HepG2 (cell line): Measurements from ENCODE around the gene PRKG1. TPM values are rescaled to one million over a fixed set of nuclear protein-coding genes. Genes with fewer than 3 reads are reported as not detected.
A peak's percentile ranks its signal among the peaks of the same experiment; 100 is the strongest.

Source experiments
- ATAC-seq: fragments of 200-7000 bp; cut with Tn5 transposase; 3 replicates; pipeline ENCODE4 v1.9.1; 2020; ENCODE audit warnings: mild to moderate bottlenecking, moderate library complexity
- BruUV-seq: library from RNA; stranded (reverse); fragments of 400-500 nt; replicated peaks from 2 replicates; lab custom pipeline; 2021; lab: Mats Ljungman, UMichigan
- CTCF ChIA-PET: fragments of 300-600 bp; formaldehyde crosslinking; extraction: SDS; loops from one replicate; lab custom pipeline; 2021; ENCODE audit warnings: low total read pairs, inconsistent platforms, low intra/inter-chr PET ratio; lab: Yijun Ruan, JAX
- POLR2A ChIA-PET: fragments of 350-600 bp; sonication (Branson Sonifier 250); formaldehyde crosslinking; loops from one replicate; lab custom pipeline; 2020; ENCODE audit warnings: antibody characterized with exemption, inconsistent platforms; lab: Yijun Ruan, JAX
- DNase-seq: peaks from one replicate; pipeline ENCODE4 v3.0.0-alpha.2; 2015; ENCODE audit warnings: low spot score
- FAIRE-seq: peaks from 3 replicates; lab custom pipeline; 2011; peaks lifted over from hg19 to GRCh38; lab: Jason Lieb, UNC
- H2AFZ ChIP-seq: one replicate; pipeline ENCODE4 v1.6.1; 2011; ENCODE audit warnings: low read length, inconsistent platforms
- H3K27ac ChIP-seq: fragments of 300-600 bp; 3 replicates; pipeline ENCODE4 v1.8.0; 2011; ENCODE audit warnings: mixed run types, mild to moderate bottlenecking, mixed read lengths, low read length, inconsistent platforms; ENCODE audit not compliant: insufficient read depth; ENCODE audit errors: extremely low read length
- H3K27me3 ChIP-seq, 2 experiments: fragments of 200-600 bp in 1 of 2; 2 replicates in 1 of 2; 3 replicates in 1 of 2; pipeline versions ENCODE4 v1.6.0 to v1.8.0; 2011; ENCODE audit warnings: low read length in 2 of 2, mild to moderate bottlenecking in 2 of 2, moderate library complexity in 2 of 2, inconsistent platforms in 1 of 2; ENCODE audit not compliant: insufficient read depth in 2 of 2, control insufficient read depth in 1 of 2
- H3K36me3 ChIP-seq, 2 experiments: fragments of 200-600 bp in 1 of 2; replicated peaks in 1 of 2; 2 replicates in 1 of 2; 3 replicates in 1 of 2; pipeline versions ENCODE4 v1.5.1 to v1.8.0; 2011; ENCODE audit warnings: low read length in 2 of 2, inconsistent platforms in 1 of 2; ENCODE audit not compliant: insufficient read depth in 2 of 2, control insufficient read depth in 1 of 2
- H3K4me1 ChIP-seq: 2 replicates; pipeline ENCODE4 v1.5.1; 2012; ENCODE audit warnings: low read length, inconsistent platforms; ENCODE audit not compliant: insufficient read depth
- H3K4me2 ChIP-seq: 2 replicates; pipeline ENCODE4 v1.6.0; 2011; ENCODE audit warnings: low read depth, low read length, inconsistent platforms
- H3K4me3 ChIP-seq, 3 experiments: fragments of 200-600 bp in 1 of 3; sonication (generic), shearing (Covaris generic) in 1 of 3; replicated peaks in 1 of 3; 2 replicates each; pipeline ENCODE4 v1.5.1; 2011 to 2016; ENCODE audit warnings: low read length in 3 of 3, inconsistent platforms in 2 of 3, low read depth in 2 of 3, mild to moderate bottlenecking in 2 of 3, control low read depth in 1 of 3, mixed read lengths in 1 of 3; ENCODE audit not compliant: insufficient read depth in 1 of 3
- H3K79me2 ChIP-seq: one replicate; pipeline ENCODE4 v1.6.1; 2011; ENCODE audit warnings: low read length, inconsistent platforms; ENCODE audit not compliant: insufficient read depth
- H3K9ac ChIP-seq: 2 replicates; pipeline ENCODE4 v1.6.0; 2011; ENCODE audit warnings: mild to moderate bottlenecking, low read depth, low read length, inconsistent platforms; ENCODE audit not compliant: insufficient read depth
- H3K9me3 ChIP-seq: 2 replicates; pipeline ENCODE4 v1.5.1; 2012; ENCODE audit warnings: mild to moderate bottlenecking, low read length
- H4K20me1 ChIP-seq: 2 replicates; pipeline ENCODE4 v1.6.0; 2011; ENCODE audit warnings: inconsistent platforms, mild to moderate bottlenecking, low read length, moderate library complexity; ENCODE audit not compliant: insufficient read depth
- NFE2L1 ChIP-seq: sonication (generic); formaldehyde crosslinking; IDR thresholded peaks from 2 replicates; pipeline ENCODE4 v1.4.0; 2020; ENCODE audit warnings: missing genetic modification reagents, mild to moderate bottlenecking, borderline replicate concordance
- TCF7 ChIP-seq: sonication (generic); IDR thresholded peaks from 2 replicates; pipeline ENCODE4 v1.6.1; 2016; ENCODE audit warnings: antibody characterized with exemption, low read depth
- WGBS: methylation state at CpG from one replicate; pipeline ENCODE4 v1.1.6; 2017; ENCODE audit warnings: low lambda C conversion rate; 5-methylcytosine and 5-hydroxymethylcytosine counted together
- in situ Hi-C: cut with HindIII; loops from 2 replicates; pipeline ENCODE4 v1.10.0; 2017; ENCODE audit warnings: low pct_unique_long_range_greater_than_20kb; ENCODE audit not compliant: extremely low pct_ligation_motif_present
- intact Hi-C: fragments of 100-400 bp; cut with micrococcal nuclease; formaldehyde crosslinking; loops from one replicate; pipeline ENCODE4 v1.10.0; 2022; ENCODE audit not compliant: unreplicated experiment
- polyA plus RNA-seq, 8 experiments: library from polyadenylated mRNA; depleted of rRNA in 3 of 8; stranded (reverse) in 7 of 8; unstranded in 1 of 8; fragments of >200 nt; fragmentation: Illumina TruSeq in 4 of 8; extraction: Trizol in 4 of 8; gene quantifications; 2 replicates each; pipeline versions ENCODE4 v1.2.1 to v1.2.3, GENCODE V29; 2011 to 2016; ENCODE audit warnings: low read depth in 4 of 8, missing spikeins in 1 of 8, mixed read lengths in 1 of 8; ENCODE audit not compliant: insufficient read depth in 1 of 8
- total RNA-seq, 5 experiments: library from RNA; depleted of rRNA; stranded (reverse); fragments of >200 nt; fragmentation: Illumina TruSeq; extraction: Trizol; gene quantifications; 2 replicates each; pipeline ENCODE4 v1.2.3, GENCODE V29; 2016; ENCODE audit warnings: low read depth in 1 of 5
- TF ChIP-seq, protein P1 (sequence below): IDR thresholded peaks from 2 replicates; pipeline ENCODE4 v1.6.1; 2016; ENCODE audit warnings: low read depth, control low read depth
- TF ChIP-seq, protein P2 (sequence below): sonication (generic); formaldehyde crosslinking; IDR thresholded peaks from 2 replicates; pipeline ENCODE4 v1.5.0; 2020; ENCODE audit warnings: mild to moderate bottlenecking, missing genetic modification reagents, borderline replicate concordance

Gene PRKG1
- total and polyA plus RNA-seq, 2 of the 13 experiments (the other 11 are each of a cell fraction or from before 2014, with no cell fraction given) = 0.01 TPM; not detected in 1

DNA sequence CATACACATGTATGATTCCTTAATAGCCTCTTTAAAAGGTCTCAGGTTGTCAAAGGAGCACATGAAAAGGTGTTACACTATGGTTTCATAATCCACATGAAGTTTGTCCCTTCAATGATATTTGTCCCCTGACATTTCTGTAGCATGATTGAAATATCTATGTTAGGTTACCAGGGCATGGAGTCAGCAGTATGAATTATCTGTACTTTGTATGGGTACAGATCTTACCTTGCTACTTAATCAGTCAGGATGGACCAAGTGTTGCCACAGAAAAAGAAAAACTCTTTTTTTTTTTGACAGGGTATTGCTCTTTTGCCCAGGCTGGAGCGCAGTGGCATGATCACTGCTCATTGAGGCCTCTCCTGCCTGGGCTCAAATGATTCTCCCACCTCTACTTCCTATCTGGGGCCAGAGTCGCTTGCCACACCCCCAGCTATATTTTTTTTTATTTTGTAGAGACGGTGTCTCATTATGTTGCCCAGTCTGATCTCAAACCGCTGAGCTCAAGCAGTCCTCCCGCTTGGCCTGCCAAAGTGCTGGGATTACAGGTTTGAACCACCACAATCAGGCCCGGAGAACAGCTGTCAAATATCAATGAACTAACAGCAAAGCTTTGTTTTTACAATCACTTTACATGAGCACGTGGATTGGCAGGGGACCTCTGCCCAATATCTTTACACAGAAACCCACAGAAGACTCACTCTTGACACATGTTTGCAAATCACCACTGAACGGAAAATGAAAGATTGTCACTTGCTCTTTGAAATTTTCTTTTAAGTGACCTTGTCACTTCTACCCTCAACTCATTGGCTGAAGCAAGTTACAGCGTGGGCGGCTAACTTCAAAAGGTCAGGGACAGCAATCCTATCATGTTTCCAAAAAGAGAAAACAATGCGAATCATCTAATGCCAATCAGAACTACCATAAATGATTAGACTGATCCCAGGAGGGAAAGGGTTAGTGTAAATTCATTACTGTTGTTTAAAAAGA lies 140.2 kb downstream of the PRKG1 start:
- no peaks in the 10 kb centered on the region for H4K20me1 ChIP-seq
- no peak overlapping the region for H3K4me2 ChIP-seq
- intact Hi-C loops = no loop called here
- no peaks in the 10 kb centered on the region; a peak in 1 of 5 replicates for H3K27me3 ChIP-seq
- ChIA-PET POLR2A (no interaction called here), CTCF (no interaction called here)
- FAIRE-seq = no peak
- no peaks in the 10 kb centered on the region for H3K4me1 ChIP-seq
- BruUV-seq = no TSS peak
- no peak overlapping the region for H3K9ac ChIP-seq
- DNase-seq = peak; percentile 13
- H3K4me3 ChIP-seq = no peak overlapping the region
- no peaks in the 10 kb centered on the region for H3K9me3 ChIP-seq
- H3K36me3 ChIP-seq = no peaks in the 10 kb centered on the region
- no peak overlapping the region for H3K27ac ChIP-seq
- H3K79me2 ChIP-seq = no peaks in the 10 kb centered on the region
- in situ Hi-C loops = no loop called here
- no peak overlapping the region for H2AFZ ChIP-seq
- peak; percentile 14; the same call in 1 of the 2 replicates for TF ChIP-seq TCF7
- no peak for TF ChIP-seq NFE2L1 (CRISPR knock-in tag)
- 10% methylated on average over 11 of the region's 11 CpGs for WGBS
- ATAC-seq = no peak

DNA sequence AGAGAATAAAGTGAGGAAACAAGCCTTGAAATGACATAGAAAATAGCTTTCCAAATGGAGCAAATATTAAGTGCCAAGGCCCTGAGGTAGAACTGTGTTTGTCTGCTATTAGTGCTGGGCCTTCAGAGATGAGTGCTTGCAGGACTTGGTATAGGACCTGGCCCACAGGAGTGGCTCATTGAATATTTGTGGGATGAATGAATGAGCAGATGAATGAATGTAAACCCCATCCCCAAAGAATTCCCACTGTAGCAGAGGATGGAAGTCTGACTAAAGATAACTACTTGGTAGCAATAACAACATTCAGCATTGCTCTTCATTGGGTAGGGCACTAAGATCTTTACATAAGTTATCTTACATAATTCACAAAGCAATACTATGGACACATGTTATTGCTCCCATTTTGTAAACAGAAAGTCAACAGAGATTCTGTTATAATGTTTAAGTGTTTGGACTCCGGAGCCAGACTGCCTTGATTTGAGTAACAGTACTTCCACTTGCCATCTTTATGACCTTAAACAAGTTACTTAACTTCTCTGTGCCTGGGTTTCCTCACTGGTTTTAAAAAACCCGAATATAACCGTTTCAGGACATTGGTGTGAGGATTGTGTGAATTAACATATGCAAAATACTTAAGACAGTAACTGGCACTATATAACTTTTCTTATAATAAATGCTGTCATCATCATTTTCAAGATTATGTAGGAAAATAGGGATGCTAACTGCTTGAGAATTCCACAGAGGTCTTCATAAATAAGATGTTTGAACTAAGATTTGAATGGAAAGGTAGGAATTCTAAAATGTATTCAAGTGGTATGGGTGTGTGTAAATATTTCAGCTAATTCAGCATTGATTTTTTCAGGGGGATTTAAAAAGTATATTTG lies 141.9 kb downstream of the PRKG1 start:
- H3K27ac ChIP-seq = no peak overlapping the region
- WGBS = 0% methylated on average over 3 of the region's 3 CpGs
- H3K4me3 ChIP-seq = no peak overlapping the region
- H3K27me3 ChIP-seq = no peaks in the 10 kb centered on the region; a peak in 1 of 5 replicates
- H3K4me2 ChIP-seq = no peak overlapping the region
- no peaks in the 10 kb centered on the region for H4K20me1 ChIP-seq
- ChIA-PET CTCF (no interaction called here), POLR2A (no interaction called here)
- H3K9ac ChIP-seq = no peak overlapping the region
- FAIRE-seq (no peak), DNase-seq (no peak), ATAC-seq (no peak)
- no peaks in the 10 kb centered on the region for H3K4me1 ChIP-seq
- H2AFZ ChIP-seq = no peak overlapping the region
- intact Hi-C loops = no loop called here
- no TSS peak for BruUV-seq
- no peaks in the 10 kb centered on the region for H3K79me2 ChIP-seq
- no peaks in the 10 kb centered on the region for H3K36me3 ChIP-seq
- H3K9me3 ChIP-seq = no peaks in the 10 kb centered on the region
- in situ Hi-C loops = no loop called here
- TF ChIP-seq, protein P1, sequence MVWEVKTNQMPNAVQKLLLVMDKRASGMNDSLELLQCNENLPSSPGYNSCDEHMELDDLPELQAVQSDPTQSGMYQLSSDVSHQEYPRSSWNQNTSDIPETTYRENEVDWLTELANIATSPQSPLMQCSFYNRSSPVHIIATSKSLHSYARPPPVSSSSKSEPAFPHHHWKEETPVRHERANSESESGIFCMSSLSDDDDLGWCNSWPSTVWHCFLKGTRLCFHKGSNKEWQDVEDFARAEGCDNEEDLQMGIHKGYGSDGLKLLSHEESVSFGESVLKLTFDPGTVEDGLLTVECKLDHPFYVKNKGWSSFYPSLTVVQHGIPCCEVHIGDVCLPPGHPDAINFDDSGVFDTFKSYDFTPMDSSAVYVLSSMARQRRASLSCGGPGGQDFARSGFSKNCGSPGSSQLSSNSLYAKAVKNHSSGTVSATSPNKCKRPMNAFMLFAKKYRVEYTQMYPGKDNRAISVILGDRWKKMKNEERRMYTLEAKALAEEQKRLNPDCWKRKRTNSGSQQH (CRISPR knock-in tag) = no peak
- TF ChIP-seq, protein P2, sequence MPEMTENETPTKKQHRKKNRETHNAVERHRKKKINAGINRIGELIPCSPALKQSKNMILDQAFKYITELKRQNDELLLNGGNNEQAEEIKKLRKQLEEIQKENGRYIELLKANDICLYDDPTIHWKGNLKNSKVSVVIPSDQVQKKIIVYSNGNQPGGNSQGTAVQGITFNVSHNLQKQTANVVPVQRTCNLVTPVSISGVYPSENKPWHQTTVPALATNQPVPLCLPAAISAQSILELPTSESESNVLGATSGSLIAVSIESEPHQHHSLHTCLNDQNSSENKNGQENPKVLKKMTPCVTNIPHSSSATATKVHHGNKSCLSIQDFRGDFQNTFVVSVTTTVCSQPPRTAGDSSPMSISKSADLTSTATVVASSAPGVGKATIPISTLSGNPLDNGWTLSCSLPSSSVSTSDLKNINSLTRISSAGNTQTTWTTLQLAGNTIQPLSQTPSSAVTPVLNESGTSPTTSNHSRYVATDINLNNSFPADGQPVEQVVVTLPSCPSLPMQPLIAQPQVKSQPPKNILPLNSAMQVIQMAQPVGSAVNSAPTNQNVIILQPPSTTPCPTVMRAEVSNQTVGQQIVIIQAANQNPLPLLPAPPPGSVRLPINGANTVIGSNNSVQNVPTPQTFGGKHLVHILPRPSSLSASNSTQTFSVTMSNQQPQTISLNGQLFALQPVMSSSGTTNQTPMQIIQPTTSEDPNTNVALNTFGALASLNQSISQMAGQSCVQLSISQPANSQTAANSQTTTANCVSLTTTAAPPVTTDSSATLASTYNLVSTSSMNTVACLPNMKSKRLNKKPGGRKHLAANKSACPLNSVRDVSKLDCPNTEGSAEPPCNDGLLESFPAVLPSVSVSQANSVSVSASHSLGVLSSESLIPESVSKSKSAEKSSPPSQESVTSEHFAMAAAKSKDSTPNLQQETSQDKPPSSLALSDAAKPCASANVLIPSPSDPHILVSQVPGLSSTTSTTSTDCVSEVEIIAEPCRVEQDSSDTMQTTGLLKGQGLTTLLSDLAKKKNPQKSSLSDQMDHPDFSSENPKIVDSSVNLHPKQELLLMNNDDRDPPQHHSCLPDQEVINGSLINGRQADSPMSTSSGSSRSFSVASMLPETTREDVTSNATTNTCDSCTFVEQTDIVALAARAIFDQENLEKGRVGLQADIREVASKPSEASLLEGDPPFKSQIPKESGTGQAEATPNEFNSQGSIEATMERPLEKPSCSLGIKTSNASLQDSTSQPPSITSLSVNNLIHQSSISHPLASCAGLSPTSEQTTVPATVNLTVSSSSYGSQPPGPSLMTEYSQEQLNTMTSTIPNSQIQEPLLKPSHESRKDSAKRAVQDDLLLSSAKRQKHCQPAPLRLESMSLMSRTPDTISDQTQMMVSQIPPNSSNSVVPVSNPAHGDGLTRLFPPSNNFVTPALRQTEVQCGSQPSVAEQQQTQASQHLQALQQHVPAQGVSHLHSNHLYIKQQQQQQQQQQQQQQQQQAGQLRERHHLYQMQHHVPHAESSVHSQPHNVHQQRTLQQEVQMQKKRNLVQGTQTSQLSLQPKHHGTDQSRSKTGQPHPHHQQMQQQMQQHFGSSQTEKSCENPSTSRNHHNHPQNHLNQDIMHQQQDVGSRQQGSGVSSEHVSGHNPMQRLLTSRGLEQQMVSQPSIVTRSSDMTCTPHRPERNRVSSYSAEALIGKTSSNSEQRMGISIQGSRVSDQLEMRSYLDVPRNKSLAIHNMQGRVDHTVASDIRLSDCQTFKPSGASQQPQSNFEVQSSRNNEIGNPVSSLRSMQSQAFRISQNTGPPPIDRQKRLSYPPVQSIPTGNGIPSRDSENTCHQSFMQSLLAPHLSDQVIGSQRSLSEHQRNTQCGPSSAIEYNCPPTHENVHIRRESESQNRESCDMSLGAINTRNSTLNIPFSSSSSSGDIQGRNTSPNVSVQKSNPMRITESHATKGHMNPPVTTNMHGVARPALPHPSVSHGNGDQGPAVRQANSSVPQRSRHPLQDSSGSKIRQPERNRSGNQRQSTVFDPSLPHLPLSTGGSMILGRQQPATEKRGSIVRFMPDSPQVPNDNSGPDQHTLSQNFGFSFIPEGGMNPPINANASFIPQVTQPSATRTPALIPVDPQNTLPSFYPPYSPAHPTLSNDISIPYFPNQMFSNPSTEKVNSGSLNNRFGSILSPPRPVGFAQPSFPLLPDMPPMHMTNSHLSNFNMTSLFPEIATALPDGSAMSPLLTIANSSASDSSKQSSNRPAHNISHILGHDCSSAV (CRISPR knock-in tag) = no peak
